ENCODE results near the gene KCTD5.
"Not testable (repeated sequence)": the region's sequence is repeated elsewhere in the genome, so short reads cannot be mapped to it uniquely, and the experiment has no call there.

The KCTD5 gene

DNA sequence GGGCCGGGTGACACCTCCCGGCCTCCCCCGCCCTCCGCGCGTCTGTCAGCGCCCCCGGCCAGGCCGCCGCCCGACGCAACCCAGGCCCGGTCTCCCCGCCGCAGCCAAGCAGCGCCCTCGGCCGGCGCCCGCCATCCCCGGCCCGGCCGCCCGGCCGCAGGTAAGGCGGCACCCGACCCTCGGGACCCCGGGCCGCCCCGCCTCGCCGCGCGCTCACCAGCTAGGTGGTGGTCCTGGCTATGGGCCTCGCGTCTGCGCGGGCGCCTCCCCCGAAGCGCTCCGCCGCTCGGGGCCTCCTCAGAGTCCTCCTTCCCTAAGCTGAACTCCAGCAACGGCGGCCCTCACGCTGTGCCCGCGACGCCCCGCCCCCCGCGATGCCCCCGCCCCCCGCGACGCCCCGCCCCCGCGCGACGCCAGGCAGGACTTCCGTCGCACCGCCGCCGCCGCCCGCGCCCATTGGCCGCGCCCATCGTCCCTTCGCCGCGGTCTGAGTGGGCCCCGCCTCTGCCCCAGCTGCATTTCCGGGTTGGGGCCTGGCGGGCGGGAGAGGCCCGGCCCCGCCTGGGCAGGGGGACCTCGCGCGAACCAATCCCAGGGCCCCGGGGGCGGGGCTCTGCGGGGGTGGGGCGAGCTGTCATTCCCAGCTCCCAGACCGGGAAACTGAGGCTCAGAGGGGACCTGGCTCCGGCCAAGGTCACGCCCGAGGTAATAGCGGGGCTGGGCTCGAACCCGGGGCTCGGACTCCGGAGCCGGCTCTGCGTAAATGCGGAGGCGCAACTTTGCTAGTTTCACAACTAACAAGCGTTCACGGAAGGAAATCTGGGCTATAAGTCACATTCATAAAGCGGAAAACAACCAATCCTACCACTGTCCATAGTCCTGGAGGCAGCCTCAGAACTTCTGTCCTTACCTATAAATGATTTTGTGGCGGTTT, 9.0 kb upstream of the KCTD5 start:
- peak; percentile 76 for DNase-seq

GRCh38 chr16:2675021-2675420, 7.3 kb upstream of the KCTD5 start:
- DNase-seq = no peak

DNA sequence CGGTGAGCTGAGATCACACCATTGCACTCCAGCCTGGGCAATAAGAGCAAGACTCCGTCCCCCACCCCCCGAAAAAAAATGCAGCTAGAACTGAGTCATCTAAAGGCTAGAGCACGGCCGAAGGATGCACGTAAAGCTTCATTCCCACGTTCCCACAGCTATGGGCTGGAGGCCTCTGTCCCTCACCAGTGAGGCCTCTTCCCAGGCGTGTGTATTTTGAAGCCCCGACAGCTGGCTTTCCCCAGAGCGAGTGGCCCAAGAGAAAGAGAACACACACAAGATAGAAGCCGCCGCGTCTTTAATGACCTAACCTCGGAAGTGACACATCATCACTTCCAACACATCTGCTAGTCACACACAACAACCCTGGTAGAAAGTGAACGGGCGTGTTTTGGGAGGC, 6.6 kb upstream of the KCTD5 start:
- no peak for DNase-seq

DNA sequence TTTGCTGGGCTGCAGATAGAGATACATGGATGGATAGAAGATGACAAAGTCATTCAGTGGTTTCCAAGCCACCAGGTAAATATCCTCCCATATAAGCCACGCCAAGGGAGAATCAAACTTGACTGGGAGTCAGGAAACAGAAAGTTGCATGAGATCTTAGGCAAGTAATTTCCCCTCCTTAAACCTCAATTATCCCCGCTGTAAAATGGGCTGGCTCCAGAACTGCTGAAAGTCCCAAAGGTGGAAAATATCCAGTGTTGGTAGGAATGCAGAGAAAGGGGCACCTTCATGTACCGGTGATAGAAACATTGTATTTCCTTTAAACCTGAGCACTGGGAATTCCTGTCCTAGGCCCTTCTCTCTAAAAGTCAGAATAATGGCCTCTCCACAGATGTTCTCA, 5.4 kb upstream of the KCTD5 start:
- DNase-seq = not testable (repeated sequence)

GRCh38 chr16:2678206-2678965, 3.9 kb upstream of the KCTD5 start:
- DNase-seq = not testable (repeated sequence)

DNA sequence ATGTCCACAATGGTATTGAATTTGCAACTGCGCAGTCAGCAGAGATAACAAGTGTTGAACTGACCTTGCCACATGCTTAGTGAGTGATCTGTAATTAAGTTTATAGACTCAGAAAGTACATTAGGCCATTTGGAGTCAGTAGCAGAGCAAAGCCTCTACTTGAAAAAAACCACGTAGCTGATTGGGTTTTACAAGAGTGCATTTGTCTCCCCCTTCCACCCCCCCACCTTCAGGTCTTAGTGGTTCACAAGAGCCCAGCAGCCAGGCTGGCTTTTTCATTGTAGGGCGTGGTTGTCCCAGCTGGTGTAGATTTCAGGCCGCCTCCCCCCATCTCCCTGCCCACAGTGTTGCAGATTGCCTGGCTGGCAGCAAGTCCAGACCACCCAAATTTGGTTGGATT, 2.4 kb upstream of the KCTD5 start:
- DNase-seq = not testable (repeated sequence)

- not testable (repeated sequence) for DNase-seq
These were observed 2.0 kb upstream of the KCTD5 start for GRCh38 chr16:2680360-2680759.

DNA sequence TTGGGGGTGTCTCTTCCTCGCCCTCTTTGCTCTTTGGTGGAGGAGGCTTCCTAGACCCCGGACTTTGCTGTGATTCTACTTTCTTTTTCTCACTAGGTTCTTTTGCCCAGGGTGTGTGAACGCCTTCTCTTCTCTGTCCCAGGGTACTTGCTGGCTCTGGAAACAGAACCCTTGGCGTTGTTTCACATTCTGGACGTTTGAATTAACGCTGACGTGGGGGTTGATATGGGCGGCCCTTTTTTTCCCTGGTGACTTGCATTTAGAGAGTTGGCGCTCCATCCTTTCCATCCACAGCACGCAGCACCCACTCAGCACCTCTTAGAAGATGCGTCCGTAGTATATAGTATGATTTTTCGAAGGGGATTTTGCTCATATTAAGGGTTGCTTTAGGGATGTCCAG, 718 bp downstream of the KCTD5 start:
- DNase-seq = not testable (repeated sequence)

DNA sequence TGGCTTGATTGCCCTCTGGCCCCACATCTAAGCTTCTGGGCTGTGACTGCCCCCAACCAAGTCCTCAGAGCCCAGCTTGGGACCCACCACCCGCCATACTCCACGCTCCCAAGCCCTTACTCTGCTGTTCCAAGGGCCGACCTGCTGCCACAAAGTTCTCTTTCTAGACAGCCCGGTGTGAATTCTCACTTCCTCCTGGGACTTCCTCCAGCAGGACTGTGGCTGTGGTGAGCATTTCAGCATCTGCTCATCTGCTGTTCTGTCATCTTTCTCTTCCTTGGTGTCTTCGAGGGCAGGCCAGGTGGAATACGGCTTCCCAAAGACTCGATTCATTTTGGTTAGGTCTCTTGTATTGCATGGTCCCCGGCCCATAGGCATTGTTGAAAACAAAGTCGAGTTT, 3.8 kb downstream of the KCTD5 start:
- DNase-seq = not testable (repeated sequence)

DNA sequence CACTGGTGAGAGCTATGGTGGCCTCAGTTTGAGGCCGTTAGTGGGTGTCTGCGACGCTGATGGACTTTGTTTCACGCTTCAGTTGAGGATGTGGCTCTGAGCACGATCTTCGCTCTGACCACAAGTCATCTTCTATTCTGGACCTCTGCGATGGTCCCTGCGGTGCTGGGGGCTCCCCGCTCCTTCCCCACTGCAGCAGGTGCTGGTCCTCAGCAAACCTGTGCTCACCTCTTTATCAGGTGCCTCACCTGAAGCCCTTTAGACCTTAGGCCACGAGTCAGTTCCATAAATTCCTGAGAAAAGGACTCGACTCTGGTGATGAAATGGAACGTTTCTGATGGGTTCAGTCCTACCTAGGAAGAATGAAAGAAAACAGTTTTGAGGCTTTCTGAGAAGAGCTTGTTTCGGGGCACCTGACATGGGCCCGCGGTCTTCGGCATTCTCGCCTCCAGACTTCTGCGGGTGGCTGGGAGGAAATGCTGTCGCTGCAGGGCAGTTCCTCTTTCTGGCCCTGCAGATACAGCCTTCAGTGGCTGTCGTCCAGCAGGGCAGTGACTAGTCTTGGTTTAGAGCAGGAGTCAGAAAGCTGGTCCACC, 4.7 kb downstream of the KCTD5 start:
- no peak for DNase-seq

GRCh38 chr16:2687531-2688308, 5.4 kb downstream of the KCTD5 start:
- no peak for DNase-seq

DNA sequence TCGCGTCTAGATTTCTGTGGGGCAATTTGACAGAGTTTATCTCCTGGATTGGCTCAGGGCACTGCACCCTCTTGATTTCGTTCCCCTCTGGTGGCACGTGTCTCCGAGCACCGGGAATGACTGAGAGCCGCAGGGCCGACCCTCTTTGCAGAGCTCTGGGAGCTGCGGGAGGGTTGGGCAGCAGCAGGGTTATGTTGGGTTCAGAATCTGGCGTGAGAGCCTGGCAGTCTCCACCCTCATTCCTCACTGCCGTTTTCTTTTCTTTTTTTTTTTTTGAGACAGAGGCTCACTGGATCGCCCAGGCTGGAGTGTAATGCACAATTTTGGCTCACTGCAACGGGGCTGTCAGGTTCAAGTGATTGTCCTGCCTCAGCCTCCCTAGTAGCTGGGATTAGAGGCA, 7.1 kb downstream of the KCTD5 start:
- DNase-seq = not testable (repeated sequence)

- DNase-seq = no peak
These were observed 7.9 kb downstream of the KCTD5 start for GRCh38 chr16:2689968-2690801.

GRCh38 chr16:2690852-2691251, 8.5 kb downstream of the KCTD5 start:
- DNase-seq = no peak

DNA sequence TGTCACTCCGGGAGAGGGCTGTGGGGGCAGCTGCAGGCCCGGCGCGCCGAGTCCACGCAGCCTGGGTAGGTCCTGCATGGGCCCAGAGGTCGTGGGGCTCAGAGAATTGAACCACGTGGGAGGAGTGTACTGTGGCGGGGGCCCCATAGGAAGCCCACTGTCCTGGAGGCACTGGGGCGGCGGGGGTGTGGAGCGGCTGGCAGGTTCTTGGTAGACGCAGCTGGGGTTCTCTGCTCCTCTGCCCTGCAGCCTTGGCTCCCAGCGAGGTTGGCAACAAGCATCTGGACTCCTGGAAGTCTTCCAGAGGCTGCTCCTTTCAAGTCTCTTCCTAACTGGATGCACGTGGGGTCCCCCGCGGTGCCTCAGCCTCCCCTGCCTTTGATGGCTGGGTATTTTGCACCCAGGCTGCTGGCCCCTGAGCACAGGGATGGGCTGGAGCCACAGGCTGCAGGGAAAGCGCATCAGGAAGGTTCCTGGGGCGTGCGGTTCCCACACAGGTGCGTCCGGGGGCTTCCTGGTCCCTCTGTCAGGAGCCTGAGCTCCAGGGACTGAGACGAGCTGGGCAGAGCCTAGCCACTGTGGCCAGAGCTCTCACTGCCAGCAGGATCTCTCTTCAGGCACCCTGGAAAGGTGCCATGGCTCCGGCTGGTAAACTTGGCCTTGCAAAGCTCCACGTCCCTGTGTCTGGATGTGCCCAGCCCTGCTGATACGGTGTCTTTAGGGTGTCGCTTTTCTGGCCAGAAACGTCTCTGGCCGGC, 9.3 kb downstream of the KCTD5 start:
- DNase-seq = no peak

DNA sequence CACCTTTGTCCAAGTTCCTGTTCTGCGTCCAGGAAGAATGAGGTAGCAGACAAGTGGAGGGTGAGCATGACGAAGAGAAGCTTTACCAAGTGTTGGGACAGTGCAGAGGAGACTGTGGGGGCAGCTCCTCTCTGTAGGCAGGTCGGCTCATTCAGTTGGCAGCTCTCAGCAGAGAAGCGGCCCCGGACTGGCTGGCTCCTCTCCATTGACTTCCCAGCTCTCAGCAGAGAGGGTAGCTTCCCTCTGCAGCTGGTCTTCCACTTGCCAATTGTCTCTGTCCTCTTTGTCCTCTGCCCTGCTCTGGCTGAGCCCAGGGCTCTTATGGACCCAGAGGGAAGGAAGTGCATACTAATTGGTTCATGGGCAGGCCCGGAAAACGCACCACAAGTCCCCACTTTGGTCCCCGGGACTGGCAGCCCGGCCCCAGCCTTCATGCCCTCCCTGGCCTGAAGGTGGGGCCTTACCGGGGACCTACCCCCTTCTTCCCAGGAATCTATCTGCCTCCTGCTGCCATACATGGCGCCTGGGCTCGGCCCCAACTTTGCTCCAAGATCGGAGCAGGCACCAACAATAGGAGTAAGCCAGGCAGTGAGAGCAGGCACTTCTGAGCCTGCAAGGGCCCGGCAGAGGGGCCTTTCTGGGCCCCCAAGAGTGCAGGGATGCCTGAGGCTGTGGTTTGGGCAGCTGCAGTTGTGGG, 10.1 kb downstream of the KCTD5 start:
- no peak for DNase-seq

DNA sequence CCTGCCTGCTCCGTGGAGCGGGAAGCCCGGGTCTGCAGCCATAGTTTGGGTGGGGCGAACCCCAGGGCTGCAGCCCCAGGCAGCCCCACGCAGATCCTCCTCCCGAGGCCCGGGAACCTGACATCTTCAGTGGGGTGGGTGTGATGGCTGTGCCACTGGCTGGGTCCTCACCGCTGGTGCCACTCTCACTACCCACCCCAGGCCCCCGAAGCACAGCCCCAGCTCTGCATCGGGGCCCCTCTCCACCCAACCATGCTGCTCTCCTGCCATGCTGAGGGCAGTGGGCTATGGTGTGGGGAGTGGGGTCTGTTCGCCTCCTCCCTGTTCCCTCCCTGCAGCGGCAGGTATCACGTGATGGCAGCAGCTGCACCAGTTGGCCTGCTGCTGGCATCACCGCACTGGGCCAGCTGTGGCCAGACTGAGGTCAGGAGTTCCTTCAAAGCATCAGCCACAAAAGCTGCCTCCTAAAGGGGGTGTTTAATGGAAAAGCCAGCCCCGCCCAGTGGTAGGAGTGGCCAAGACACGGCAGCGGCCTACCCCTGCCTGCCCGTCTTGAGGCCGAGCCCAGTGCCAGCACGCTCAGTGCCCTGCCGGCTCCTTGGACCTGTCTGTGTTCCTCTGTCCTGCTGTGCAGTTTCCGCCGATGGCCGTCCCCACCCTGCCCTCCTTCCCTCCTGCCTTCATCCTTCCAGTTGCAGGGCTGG, 10.8 kb downstream of the KCTD5 start:
- no peak for DNase-seq

GRCh38 chr16:2696601-2697250, 14.4 kb downstream of the KCTD5 start:
- DNase-seq = not testable (repeated sequence)

GRCh38 chr16:2697401-2697948, 15.2 kb downstream of the KCTD5 start:
- DNase-seq = no peak

Data from NCI-H1105 treated with DMSO at 0.1 percent for 48 hours (cell line).